Measurements from ENCODE around the gene SERAC1.

SERAC1 gene

DNA sequence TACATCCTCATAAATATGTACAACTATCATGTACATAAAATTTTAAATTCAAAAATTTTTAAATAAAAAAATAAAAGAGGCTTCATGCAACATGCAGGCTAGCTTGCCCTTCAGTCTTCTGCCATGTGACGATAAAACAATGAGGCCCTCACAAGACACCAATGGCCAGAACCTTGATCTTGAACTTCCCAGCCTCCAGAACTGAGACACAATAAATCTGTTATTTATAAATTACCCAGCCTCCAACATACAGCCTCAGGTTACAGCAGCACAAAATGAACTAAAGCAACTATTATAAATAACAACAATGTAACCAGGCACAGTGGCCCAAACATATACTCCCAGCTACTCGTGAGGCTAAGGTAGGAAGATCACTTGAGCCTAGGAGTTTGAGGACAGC is 42.8 kb downstream of the SERAC1 start:
- TF ChIP-seq, protein P1, sequence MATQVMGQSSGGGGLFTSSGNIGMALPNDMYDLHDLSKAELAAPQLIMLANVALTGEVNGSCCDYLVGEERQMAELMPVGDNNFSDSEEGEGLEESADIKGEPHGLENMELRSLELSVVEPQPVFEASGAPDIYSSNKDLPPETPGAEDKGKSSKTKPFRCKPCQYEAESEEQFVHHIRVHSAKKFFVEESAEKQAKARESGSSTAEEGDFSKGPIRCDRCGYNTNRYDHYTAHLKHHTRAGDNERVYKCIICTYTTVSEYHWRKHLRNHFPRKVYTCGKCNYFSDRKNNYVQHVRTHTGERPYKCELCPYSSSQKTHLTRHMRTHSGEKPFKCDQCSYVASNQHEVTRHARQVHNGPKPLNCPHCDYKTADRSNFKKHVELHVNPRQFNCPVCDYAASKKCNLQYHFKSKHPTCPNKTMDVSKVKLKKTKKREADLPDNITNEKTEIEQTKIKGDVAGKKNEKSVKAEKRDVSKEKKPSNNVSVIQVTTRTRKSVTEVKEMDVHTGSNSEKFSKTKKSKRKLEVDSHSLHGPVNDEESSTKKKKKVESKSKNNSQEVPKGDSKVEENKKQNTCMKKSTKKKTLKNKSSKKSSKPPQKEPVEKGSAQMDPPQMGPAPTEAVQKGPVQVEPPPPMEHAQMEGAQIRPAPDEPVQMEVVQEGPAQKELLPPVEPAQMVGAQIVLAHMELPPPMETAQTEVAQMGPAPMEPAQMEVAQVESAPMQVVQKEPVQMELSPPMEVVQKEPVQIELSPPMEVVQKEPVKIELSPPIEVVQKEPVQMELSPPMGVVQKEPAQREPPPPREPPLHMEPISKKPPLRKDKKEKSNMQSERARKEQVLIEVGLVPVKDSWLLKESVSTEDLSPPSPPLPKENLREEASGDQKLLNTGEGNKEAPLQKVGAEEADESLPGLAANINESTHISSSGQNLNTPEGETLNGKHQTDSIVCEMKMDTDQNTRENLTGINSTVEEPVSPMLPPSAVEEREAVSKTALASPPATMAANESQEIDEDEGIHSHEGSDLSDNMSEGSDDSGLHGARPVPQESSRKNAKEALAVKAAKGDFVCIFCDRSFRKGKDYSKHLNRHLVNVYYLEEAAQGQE (IDR thresholded peaks at IDR 0.05; ENCODE audit: insufficient replicate concordance, low read depth) = no peak
- TF ChIP-seq, protein P2, sequence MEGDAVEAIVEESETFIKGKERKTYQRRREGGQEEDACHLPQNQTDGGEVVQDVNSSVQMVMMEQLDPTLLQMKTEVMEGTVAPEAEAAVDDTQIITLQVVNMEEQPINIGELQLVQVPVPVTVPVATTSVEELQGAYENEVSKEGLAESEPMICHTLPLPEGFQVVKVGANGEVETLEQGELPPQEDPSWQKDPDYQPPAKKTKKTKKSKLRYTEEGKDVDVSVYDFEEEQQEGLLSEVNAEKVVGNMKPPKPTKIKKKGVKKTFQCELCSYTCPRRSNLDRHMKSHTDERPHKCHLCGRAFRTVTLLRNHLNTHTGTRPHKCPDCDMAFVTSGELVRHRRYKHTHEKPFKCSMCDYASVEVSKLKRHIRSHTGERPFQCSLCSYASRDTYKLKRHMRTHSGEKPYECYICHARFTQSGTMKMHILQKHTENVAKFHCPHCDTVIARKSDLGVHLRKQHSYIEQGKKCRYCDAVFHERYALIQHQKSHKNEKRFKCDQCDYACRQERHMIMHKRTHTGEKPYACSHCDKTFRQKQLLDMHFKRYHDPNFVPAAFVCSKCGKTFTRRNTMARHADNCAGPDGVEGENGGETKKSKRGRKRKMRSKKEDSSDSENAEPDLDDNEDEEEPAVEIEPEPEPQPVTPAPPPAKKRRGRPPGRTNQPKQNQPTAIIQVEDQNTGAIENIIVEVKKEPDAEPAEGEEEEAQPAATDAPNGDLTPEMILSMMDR (IDR thresholded peaks at IDR 0.05; ENCODE audit: insufficient read depth, low read length) = no peak
- no peak for TF ChIP-seq POLR2AphosphoS5 (IDR thresholded peaks at IDR 0.05; ENCODE audit: low read depth)
- no peak for TF ChIP-seq GABPA (IDR thresholded peaks at IDR 0.05; ENCODE audit: low read depth)
- TF ChIP-seq SPI1 (IDR thresholded peaks at IDR 0.05; ENCODE audit: borderline replicate concordance, low read depth) = no peak
- DNase-seq (ENCODE audit: low read depth in 1 of 2, low spot score in 1 of 2) = no peak
- Histone ChIP-seq H3K4me3 (replicated peaks; ENCODE audit: insufficient read depth, low read length) (no peak overlapping the region), H3K27me3 (ENCODE audit: insufficient read depth, poor library complexity, severe bottlenecking) (no peaks in the 10 kb centered on the region), H3K27ac (replicated peaks) (no peak overlapping the region)

DNA sequence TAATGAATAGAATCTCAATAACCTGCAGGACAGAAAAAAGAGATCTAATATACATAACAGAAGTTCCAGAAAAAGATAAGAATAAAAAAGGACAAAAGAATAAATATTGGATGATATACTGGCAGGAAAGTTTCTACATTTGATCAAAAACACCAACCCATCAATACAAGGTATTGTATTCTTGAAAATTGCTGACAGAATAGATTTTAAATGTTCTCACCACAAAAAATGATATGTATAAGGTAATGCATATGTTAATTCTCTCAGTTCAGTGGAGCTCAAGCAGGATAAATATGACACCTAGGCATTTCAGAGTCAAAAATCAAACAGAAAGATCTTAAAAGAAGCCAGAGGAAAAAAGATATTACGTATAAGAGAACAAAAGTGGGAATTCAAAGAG is 43.8 kb downstream of the SERAC1 start:
- no peak for TF ChIP-seq GABPA (IDR thresholded peaks at IDR 0.05; ENCODE audit: low read depth)
- TF ChIP-seq, protein P1 (IDR thresholded peaks at IDR 0.05; ENCODE audit: insufficient replicate concordance, low read depth) = no peak
- TF ChIP-seq SPI1 (IDR thresholded peaks at IDR 0.05; ENCODE audit: borderline replicate concordance, low read depth) = no peak

DNA sequence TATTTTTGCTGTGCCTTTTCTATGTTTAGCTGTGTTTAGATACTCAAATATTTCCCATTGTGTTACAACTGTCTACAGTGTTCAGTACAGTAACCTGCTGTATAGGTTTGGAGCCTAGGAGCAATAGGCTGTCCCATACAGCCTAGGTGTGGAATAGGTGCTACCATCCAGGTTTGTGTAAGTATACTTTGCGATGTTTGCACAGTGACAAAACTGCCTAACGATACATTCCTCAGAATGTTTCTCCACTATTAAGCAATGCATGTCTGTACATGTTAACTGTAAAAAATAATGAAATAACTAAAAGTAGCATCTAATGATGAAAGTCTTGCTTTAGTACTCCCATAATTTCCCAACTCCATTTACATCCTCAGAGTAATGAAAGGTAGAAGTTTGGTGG is 46.0 kb downstream of the SERAC1 start:
- Histone ChIP-seq H3K4me3 (replicated peaks; ENCODE audit: insufficient read depth, low read length) (no peak overlapping the region), H3K27me3 (ENCODE audit: insufficient read depth, poor library complexity, severe bottlenecking) (no peaks in the 10 kb centered on the region), H3K27ac (replicated peaks) (no peak overlapping the region)
- TF ChIP-seq SPI1 (IDR thresholded peaks at IDR 0.05; ENCODE audit: borderline replicate concordance, low read depth) = no peak
- TF ChIP-seq, protein P2 (IDR thresholded peaks at IDR 0.05; ENCODE audit: insufficient read depth, low read length) = no peak
- TF ChIP-seq, protein P1 (IDR thresholded peaks at IDR 0.05; ENCODE audit: insufficient replicate concordance, low read depth) = no peak
- no peak for TF ChIP-seq POLR2AphosphoS5 (IDR thresholded peaks at IDR 0.05; ENCODE audit: low read depth)
- no peak for TF ChIP-seq GABPA (IDR thresholded peaks at IDR 0.05; ENCODE audit: low read depth)
- DNase-seq (ENCODE audit: low read depth in 1 of 2, low spot score in 1 of 2) = no peak

More for the DNA sequence above, 43.8 kb downstream of the SERAC1 start:
- no peak for DNase-seq (ENCODE audit: low read depth in 1 of 2, low spot score in 1 of 2)
- Histone ChIP-seq H3K27ac (replicated peaks) (no peak overlapping the region), H3K27me3 (ENCODE audit: insufficient read depth, poor library complexity, severe bottlenecking) (no peaks in the 10 kb centered on the region), H3K4me3 (replicated peaks; ENCODE audit: insufficient read depth, low read length) (no peak overlapping the region)

Measured in HL-60 (cell line).